SK-N-SH (cell line): Measurements from ENCODE around the gene BTBD9.

Experiments used
- CTCF ChIP-seq: fragments of 200-600 bp; sonication (generic); IDR thresholded peaks from 2 replicates; pipeline ENCODE4 v1.6.1; 2017; ENCODE audit warnings: antibody characterized with exemption, mild to moderate bottlenecking, moderate library complexity
- EP300 ChIP-seq, 2 experiments: IDR thresholded peaks; 2 replicates each; pipeline versions ENCODE4 v1.4.0 to v1.6.1; 2012; ENCODE audit warnings: borderline replicate concordance in 1 of 2, low read depth in 1 of 2, low read length in 1 of 2
- EZH2phosphoT487 ChIP-seq: fragments of 200-600 bp; sonication (generic); IDR thresholded peaks from 2 replicates; pipeline ENCODE4 v1.6.1; 2017; ENCODE audit warnings: low read depth, mixed run types, mild to moderate bottlenecking, antibody characterized with exemption, moderate library complexity, borderline replicate concordance
- JUND ChIP-seq: IDR thresholded peaks from 2 replicates; pipeline ENCODE4 v1.4.0; 2012
- MAX ChIP-seq: IDR thresholded peaks from 2 replicates; pipeline ENCODE4 v1.4.0; 2012; ENCODE audit warnings: low read depth
- MXI1 ChIP-seq: IDR thresholded peaks from 2 replicates; pipeline ENCODE4 v1.6.1; 2012; ENCODE audit warnings: mild to moderate bottlenecking, low read depth, low read length, improper control_type of control experiment
- NRF1 ChIP-seq: IDR thresholded peaks from 2 replicates; pipeline ENCODE4 v1.6.1; 2012; ENCODE audit warnings: low read depth, mild to moderate bottlenecking, low read length
- POLR2AphosphoS5 ChIP-seq: IDR thresholded peaks from 2 replicates; pipeline ENCODE4 v1.6.1; 2012; ENCODE audit warnings: low read depth, low read length
- REST ChIP-seq: IDR thresholded peaks from 2 replicates; pipeline ENCODE4 v1.6.1; 2012; ENCODE audit warnings: mild to moderate bottlenecking, low read depth, low read length, moderate library complexity
- TCF12 ChIP-seq: IDR thresholded peaks from 2 replicates; pipeline ENCODE4 v1.4.0; 2012

GRCh38 chr6:38482466-38482865 is 157.3 kb downstream of the BTBD9 start:
- peak; percentile 52 for TF ChIP-seq JUND
- peak; percentile 65; the same call in 1 of the 2 replicates for TF ChIP-seq POLR2AphosphoS5
- no peak for TF ChIP-seq MAX
- TF ChIP-seq NRF1 = no peak
- TF ChIP-seq EZH2phosphoT487 = no peak
- TF ChIP-seq CTCF = no peak
- TF ChIP-seq TCF12 = peak; percentile 84
- no peak for TF ChIP-seq REST
- TF ChIP-seq EP300 (IDR thresholded peaks at IDR 0.05; ENCODE audit: borderline replicate concordance in 1 of 2, low read depth in 1 of 2, low read length in 1 of 2) = peak; percentile 61 to 79; a peak in 3 of 4 replicates
- TF ChIP-seq MXI1 = no peak
